22Rv1 (cell line): ENCODE measurements around the gene TRPV3.

Experiments
- CTCF ChIP-seq: fragments of 450-650 bp; IDR thresholded peaks from 2 replicates; pipeline ENCODE4 v1.5.1; 2017; ENCODE audit warnings: mild to moderate bottlenecking
- ZFX ChIP-seq: fragments of 450-650 bp; IDR thresholded peaks from 2 replicates; pipeline ENCODE4 v1.6.1; 2017; ENCODE audit warnings: antibody characterized with exemption, borderline replicate concordance

GRCh38 chr17:3532106-3532858 is 25.3 kb downstream of the TRPV3 start:
- TF ChIP-seq CTCF, result no peak
- no peak for TF ChIP-seq ZFX
